NCI-H187 treated with DMSO at 0.1 percent for 48 hours (cell line): ENCODE results near the gene GABBR1.

Experiments used
- DNase-seq: peaks from one replicate; lab custom pipeline; 2025; lab: John Stamatoyannopoulos, UW

GABBR1 gene

GRCh38 chr6:29566856-29567255 is 66.1 kb downstream of the GABBR1 start:
- DNase-seq: no peak

DNA sequence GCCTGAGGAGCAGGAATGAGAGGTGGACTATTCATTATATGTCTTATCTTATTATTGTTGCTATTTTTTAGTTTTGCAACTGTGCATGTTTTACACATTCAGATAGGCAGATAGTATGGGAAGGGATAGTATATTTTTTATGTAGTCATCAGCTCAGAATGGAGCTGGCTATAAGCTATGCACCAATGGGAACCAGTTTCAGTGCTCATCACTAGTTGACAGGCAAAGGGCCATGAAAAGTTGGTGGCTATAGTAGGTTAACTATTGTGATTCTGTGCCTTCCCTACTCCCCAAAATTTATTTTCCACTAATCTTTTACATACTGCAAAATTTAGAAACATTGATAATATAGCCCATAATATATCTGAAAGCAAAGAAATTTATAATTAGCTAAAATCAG is 68.1 kb downstream of the GABBR1 start:
- DNase-seq: no peak

- no peak for DNase-seq
Measured at GRCh38 chr6:29563435-29563965, 69.5 kb downstream of the GABBR1 start.

DNA sequence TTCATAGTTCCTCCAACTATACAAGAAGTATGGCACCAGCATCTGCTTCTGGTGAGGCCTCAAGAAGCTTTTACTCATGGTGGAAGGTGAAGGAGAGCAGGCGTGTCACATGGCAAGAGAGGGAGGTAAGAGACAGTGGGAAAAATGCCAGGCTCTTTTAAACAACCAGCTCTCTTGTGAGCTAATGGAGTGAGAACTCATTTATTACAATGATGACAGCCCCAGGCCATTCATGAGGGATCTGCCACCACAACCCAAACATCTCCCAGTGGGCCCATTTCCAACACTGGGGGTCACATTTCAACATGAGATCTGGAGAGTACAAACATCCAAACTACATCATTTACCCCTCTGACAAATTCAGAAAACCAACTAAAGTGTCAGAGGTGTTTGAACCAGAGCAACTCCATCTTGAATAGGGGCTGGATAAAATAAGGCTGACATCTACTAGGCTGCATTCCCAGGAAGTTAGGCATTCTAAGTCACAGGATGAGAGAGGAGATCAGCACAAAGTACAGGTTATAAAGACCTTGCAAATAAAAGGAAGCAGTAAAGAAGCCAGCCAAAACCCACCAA is 71.3 kb downstream of the GABBR1 start:
- no peak for DNase-seq

GRCh38 chr6:29561091-29561490 is 71.9 kb downstream of the GABBR1 start:
- DNase-seq: no peak

DNA sequence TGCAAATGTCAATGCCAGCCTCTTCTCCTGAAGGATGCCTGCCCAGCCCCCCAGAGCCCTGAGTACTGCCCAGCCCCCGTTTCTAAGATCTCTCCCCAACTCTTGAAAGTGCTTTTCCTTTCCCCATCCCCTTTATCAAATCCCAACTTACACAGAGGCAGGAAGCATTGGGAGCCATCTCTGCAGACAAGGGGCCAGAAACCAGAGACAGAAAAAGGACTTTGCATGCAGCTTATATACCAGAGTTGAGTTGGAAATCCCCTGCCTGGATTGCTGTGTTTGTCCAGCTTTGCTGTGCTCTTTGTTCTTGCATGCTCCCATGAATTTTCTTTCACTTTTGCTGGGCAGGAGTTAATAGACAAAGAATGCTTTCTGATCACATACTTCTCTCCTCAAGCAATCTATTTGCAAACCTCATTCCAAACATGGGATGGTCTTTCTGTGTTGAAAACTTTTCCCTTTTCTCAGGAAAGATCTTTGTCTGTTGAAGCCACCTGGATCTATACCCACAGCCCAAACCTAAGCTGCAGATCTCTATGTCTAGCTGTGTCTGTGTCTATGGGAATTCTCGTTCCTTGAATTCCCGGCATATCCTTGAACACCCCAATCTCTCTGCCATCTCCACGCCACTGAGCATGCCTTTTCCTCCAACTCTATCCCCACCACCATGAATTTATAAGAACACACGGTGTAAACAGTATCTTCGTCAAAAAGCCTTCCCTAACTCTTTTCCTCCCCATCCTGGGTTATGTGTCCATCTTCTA is 73.3 kb downstream of the GABBR1 start, which contains the start of gene UBD:
Gene UBD (minus strand): TSS at position 209 of the 764 bp plus-strand sequence. CDS start 31 bp downstream, at position 178.
- DNase-seq: no peak

- DNase-seq: no peak
Measured at GRCh38 chr6:29558439-29559079, 74.4 kb downstream of the GABBR1 start.

DNA sequence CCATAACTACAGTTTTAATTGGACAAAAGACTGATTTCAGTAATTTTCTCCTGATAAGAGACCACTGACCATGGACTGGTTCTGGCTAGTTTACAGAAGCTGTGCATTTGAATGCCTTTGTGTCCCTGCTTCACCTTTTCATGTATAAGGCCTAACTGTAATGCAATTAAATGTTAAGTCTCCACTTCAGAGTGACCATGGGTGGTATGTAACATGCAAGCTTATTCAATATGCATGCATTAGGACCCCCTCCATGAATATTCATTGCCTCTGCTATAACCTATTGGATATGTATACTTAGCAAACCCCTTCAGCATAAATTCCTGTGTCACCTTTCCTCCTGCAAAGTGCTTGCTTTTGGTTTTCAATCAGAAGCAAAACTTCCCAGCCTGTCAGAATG is 75.7 kb downstream of the GABBR1 start:
- DNase-seq: no peak

- DNase-seq: no peak
Measured at GRCh38 chr6:29554764-29555163, 78.2 kb downstream of the GABBR1 start.

DNA sequence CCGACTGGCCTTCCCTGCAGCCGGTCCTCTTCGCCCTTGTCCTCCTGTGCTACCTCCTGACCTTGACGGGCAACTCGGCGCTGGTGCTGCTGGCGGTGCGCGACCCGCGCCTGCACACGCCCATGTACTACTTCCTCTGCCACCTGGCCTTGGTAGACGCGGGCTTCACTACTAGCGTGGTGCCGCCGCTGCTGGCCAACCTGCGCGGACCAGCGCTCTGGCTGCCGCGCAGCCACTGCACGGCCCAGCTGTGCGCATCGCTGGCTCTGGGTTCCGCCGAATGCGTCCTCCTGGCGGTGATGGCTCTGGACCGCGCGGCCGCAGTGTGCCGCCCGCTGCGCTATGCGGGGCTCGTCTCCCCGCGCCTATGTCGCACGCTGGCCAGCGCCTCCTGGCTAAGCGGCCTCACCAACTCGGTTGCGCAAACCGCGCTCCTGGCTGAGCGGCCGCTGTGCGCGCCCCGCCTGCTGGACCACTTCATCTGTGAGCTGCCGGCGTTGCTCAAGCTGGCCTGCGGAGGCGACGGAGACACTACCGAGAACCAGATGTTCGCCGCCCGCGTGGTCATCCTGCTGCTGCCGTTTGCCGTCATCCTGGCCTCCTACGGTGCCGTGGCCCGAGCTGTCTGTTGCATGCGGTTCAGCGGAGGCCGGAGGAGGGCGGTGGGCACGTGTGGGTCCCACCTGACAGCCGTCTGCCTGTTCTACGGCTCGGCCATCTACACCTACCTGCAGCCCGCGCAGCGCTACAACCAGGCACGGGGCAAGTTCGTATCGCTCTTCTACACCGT is 79.5 kb downstream of the GABBR1 start:
- no peak for DNase-seq

GRCh38 chr6:29552512-29553051 is 80.4 kb downstream of the GABBR1 start:
- no peak for DNase-seq

- no peak for DNase-seq
Measured at GRCh38 chr6:29547573-29547972, 85.4 kb downstream of the GABBR1 start.

DNA sequence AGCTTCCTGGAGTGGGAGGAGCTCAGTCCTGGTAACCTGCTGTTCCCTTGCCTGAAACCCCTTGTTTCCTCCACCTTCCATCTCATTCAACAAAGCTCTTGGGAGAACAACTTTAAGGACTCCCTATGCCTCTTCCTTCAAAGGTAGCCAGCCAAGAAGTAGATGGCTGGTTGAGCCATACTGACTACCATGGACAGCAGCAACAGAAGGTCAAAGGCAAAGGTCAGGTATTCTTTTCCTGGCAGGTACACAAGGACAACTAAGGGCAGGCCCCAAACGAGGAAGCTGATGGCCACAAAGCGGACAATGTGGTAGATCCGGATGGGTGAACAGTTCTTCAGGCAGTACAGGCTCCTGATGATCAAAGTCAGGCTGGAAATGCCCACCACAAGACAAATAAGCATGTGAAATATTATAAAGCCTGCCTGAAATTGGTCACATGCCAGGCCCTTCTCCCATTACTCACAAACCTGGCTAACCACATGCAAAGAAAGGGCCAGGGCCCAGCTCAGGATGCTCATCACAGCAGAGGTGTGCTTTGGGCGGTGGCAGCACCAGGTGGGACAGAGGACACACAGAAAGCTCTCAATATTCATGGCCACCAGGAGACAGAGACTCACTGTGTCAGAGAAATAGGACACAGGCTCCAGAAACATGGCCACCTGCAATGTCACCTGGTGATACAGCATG is 95.1 kb downstream of the GABBR1 start:
- DNase-seq: no peak

GRCh38 chr6:29532320-29532951 is 100.5 kb downstream of the GABBR1 start:
- DNase-seq: no peak

GRCh38 chr6:29531668-29532067 is 101.3 kb downstream of the GABBR1 start:
- DNase-seq: no peak

DNA sequence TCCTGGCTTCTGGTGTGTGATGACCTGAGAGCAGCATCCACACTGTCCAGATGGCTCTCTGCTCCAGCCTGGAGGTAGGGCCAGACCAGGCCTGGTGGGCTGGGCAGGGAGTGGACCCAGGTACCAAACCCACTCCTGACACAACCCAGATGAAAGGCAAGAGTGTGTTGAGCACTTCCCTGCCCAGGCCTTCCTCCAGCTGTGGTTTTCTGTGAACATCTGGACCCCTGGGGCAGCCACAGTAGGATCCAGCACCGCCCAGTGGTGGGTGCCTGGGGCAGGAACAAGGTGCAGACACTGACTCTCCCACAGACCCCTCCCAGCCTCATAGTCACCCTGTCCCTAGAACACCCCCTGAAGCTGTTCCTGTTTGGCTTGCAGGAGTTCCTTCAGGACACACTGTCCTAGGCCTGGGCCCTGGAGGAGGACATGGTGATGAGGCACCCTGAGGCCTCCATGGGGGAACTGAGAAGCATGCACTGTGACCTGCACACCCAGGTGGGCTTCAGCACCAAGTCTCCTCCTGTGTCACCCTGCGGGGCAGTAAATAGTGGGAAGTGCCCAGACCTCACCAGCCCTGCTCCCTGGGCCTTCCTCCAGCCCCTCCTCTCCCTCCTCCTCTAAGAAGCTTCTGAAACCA is 102.2 kb downstream of the GABBR1 start:
- DNase-seq: no peak

DNA sequence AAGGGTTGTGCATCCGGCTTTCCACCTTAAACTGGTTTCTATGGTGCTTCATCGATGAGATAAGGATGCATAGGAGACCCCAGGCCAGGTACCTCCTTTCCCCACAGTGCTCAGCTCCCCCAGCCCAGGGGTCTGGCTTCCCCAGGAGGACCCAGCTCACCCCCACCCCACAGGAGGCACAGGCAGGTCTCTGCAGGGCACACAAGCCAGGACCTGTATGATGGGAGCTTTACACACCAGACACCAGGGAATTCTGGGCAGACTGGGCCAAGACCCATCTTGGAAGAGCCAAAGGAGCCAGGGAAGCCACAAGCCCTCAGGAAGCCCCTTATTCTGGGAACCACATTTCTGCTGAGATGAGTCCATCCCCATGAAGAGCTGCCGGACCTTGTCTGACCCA is 103.0 kb downstream of the GABBR1 start:
- no peak for DNase-seq

GRCh38 chr6:29528988-29529560 is 103.9 kb downstream of the GABBR1 start:
- DNase-seq: no peak

- no peak for DNase-seq
Measured at GRCh38 chr6:29528300-29528931, 104.6 kb downstream of the GABBR1 start.
